Astrocyte of the cerebellum (primary cell): ENCODE data around the gene TMCO6.
A peak's percentile ranks its signal among the peaks of the same experiment; 100 is the strongest.
"Not testable (repeated sequence)": the region's sequence is repeated elsewhere in the genome, so short reads cannot be mapped to it uniquely, and the experiment has no call there.

ENCODE experiments used
- DNase-seq: peaks from one replicate; pipeline ENCODE4 v3.0.0-alpha.2; 2011; ENCODE audit warnings: low read depth
- H3K4me3 ChIP-seq: 2 replicates; pipeline ENCODE4 v1.5.1; 2011; ENCODE audit warnings: mild to moderate bottlenecking, low read depth, low read length, moderate library complexity
- CTCF ChIP-seq: IDR thresholded peaks from 2 replicates; pipeline ENCODE4 v1.5.1; 2012; ENCODE audit warnings: low read length, low read depth, moderate library complexity, mild to moderate bottlenecking; ENCODE audit errors: missing control alignments
- in situ Hi-C: cut with HindIII; loops from 2 replicates; pipeline ENCODE4 v1.10.0; 2017; ENCODE audit warnings: low sequenced_read_pairs

Gene TMCO6

GRCh38 chr5:140639148-140639981 lies at the start of gene TMCO6:
TSS of gene TMCO6 (plus strand) at chr5:140639451. CDS start at chr5:140639528, 77 bp downstream.
- in situ Hi-C loops, result no loop called here
- H3K4me3 ChIP-seq, result peak within 1 kb of the TSS; percentile 68
- TF ChIP-seq CTCF, result peak; percentile 62
- peak; percentile 76 for DNase-seq

GRCh38 chr5:140590861-140591260 lies 48.4 kb upstream of the TMCO6 start:
- no peak overlapping the region for H3K4me3 ChIP-seq
- no peak for TF ChIP-seq CTCF
- no peak for DNase-seq
- in situ Hi-C loops, result no loop called here

GRCh38 chr5:140591747-140592372 lies 47.4 kb upstream of the TMCO6 start:
- in situ Hi-C loops, result no loop called here
- TF ChIP-seq CTCF, result no peak
- no peak overlapping the region for H3K4me3 ChIP-seq
- no peak for DNase-seq

GRCh38 chr5:140593070-140593469 lies 46.2 kb upstream of the TMCO6 start:
- DNase-seq, H3K4me3 ChIP-seq, in situ Hi-C loops: not testable (repeated sequence)

- DNase-seq, result no peak
- H3K4me3 ChIP-seq, result no peak overlapping the region
- TF ChIP-seq CTCF, result no peak
- in situ Hi-C loops, result no loop called here
These were observed 45.1 kb upstream of the TMCO6 start for GRCh38 chr5:140594169-140594568.

- no peak for DNase-seq
- no peak for TF ChIP-seq CTCF
- no peak overlapping the region for H3K4me3 ChIP-seq
- in situ Hi-C loops, result no loop called here
These were observed 43.5 kb upstream of the TMCO6 start for GRCh38 chr5:140595538-140596300.
